Psoas muscle (tissue), 8 donors: ENCODE measurements around the gene SIL1. TPM values are rescaled to one million over a fixed set of nuclear protein-coding genes. Genes with fewer than 3 reads are reported as not detected.

Source experiments
- ATAC-seq, 4 donors: fragments of 200-7000 bp; cut with Tn5 transposase; one replicate each; pipeline ENCODE4 v1.9.1; 2020; ENCODE audit warnings: moderate library complexity in 3 of 4, mild to moderate bottlenecking in 2 of 4
- DNase-seq, 2 donors: peaks; one replicate each; pipeline ENCODE4 v3.0.0-alpha.2; 2020
- H3K27ac ChIP-seq: fragments of 200-600 bp; one replicate; pipeline ENCODE4 v1.8.0; 2022
- H3K27me3 ChIP-seq, 3 donors: fragments of 200-600 bp in 1 of 3; one replicate each; pipeline versions ENCODE4 v1.6.1 to v1.8.0; 2013 to 2022; ENCODE audit warnings: low read length in 2 of 3, mild to moderate bottlenecking in 2 of 3, moderate library complexity in 1 of 3; ENCODE audit not compliant: insufficient read depth in 3 of 3
- H3K36me3 ChIP-seq, 2 donors: fragments of 200-600 bp in 1 of 2; one replicate each; pipeline versions ENCODE4 v1.6.1 to v1.8.0; 2013 to 2022; ENCODE audit warnings: low read depth in 1 of 2, mild to moderate bottlenecking in 1 of 2, moderate library complexity in 1 of 2; ENCODE audit not compliant: insufficient read depth in 1 of 2
- H3K4me1 ChIP-seq: fragments of 200-600 bp; one replicate; pipeline ENCODE4 v1.8.0; 2022
- H3K4me3 ChIP-seq: fragments of 200-600 bp; one replicate; pipeline ENCODE4 v1.8.0; 2022; ENCODE audit warnings: mild to moderate bottlenecking
- H3K9me3 ChIP-seq: fragments of 200-600 bp; one replicate; pipeline ENCODE4 v1.8.0; 2022
- WGBS, 3 donors: extraction: QIAGEN DNeasy Blood & Tissue Kit; methylation state at CpG; one replicate each; pipeline versions ENCODE4 v1.1.6 to v1.1.7; 2013; 5-methylcytosine and 5-hydroxymethylcytosine counted together
- intact Hi-C, 2 donors: fragments of 100-400 bp; cut with DNase I; formaldehyde crosslinking; loops; one replicate each; pipeline versions ENCODE4 v1.11.0 to v1.14.2; 2022
- polyA plus RNA-seq, 3 donors: library from polyadenylated mRNA; stranded (reverse); fragments of 200-250 nt; gene quantifications; one replicate each; pipeline ENCODE4 v1.2.3, GENCODE V29; 2013
- total RNA-seq, 4 donors: library from RNA; stranded (reverse); fragmentation: NEBNext Ultra II Directional in 2 of 4; extraction: Animal tissue kit (Norgen Biotek cat#: 25700) in 2 of 4; gene quantifications; one replicate each; pipeline versions ENCODE4 v1.2.1 to v1.2.4, GENCODE V29; 2021 to 2023
- TF ChIP-seq, protein P1 (sequence below): fragments of 200-600 bp; IDR thresholded peaks from one replicate; pipeline ENCODE4 v1.8.0; 2022; ENCODE audit warnings: antibody characterized with exemption
- donor health status: healthy with polysubstance abuse.
- donor health status: DM: no; HTN: no; CAD: no; lungs with moderate emphysema.
- donor health status: Bipolar disorder and iron deficiency.
- donor health status: healthy.
- donor health status: DM: yes; HTN: yes; CAD: no.
- donor health status: DM: no; HTN: no; CAD: no.
- donor health status: DM: no; HTN: no; CAD: no.
- donor health status: DM: yes; HTN: yes; CAD: no.

SIL1 gene
- total and polyA plus RNA-seq, 7 donors, result 27.1 to 52.9 (median 41.0) TPM

DNA sequence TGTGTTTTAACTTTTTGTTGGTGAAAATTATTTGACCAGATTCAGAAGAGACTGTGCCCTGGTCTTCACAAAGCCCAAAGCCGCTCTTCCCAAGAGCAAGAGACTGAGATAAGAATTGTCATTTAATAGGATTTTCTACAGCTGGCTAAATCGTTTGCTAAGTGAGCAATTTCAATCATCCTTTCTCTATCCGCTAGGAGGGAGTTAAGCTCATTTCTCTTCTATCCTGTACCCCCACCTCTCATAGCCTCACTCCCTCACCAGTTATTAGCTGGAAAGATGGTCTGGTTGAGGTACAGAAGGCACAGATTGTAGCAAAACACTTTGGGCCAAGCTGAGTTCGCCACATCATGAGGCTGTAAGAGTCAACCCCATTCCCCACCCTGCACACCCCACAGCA lies 43.0 kb upstream of the SIL1 start:
- Histone ChIP-seq H3K4me3 (no peak overlapping the region), H3K27ac (no peak overlapping the region), H3K36me3 (no peaks in the 10 kb centered on the region), H3K9me3 (no peaks in the 10 kb centered on the region), H3K27me3 (no peaks in the 10 kb centered on the region), H3K4me1 (no peaks in the 10 kb centered on the region)
- no peak for ATAC-seq
- 82 to 86% (median 83%) methylated on average over 4 of the region's 4 CpGs for whole genome bisulfite sequencing, 3 donors
- intact Hi-C loops, result no loop called here
- TF ChIP-seq, protein P1, sequence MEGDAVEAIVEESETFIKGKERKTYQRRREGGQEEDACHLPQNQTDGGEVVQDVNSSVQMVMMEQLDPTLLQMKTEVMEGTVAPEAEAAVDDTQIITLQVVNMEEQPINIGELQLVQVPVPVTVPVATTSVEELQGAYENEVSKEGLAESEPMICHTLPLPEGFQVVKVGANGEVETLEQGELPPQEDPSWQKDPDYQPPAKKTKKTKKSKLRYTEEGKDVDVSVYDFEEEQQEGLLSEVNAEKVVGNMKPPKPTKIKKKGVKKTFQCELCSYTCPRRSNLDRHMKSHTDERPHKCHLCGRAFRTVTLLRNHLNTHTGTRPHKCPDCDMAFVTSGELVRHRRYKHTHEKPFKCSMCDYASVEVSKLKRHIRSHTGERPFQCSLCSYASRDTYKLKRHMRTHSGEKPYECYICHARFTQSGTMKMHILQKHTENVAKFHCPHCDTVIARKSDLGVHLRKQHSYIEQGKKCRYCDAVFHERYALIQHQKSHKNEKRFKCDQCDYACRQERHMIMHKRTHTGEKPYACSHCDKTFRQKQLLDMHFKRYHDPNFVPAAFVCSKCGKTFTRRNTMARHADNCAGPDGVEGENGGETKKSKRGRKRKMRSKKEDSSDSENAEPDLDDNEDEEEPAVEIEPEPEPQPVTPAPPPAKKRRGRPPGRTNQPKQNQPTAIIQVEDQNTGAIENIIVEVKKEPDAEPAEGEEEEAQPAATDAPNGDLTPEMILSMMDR, result no peak
- DNase-seq, result no peak

DNA sequence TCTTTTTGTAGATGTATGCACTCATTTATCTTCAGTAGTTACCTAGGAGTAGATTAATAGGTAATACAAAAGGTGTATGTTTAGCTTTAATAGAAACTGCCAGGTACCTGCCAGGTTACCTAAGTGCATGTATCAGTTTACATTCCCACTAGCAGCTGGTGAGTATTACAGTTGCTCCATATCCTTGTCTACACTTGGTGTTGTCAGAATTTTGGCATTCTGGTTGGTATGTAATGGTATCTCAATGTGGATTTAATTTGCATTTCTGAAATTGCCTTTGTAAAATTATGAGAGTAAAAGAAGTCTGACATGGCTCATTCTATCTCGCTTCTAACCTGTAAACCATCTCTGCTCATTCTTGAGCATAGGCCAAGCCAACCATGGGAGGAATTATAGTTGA lies 38.3 kb upstream of the SIL1 start:
- Histone ChIP-seq H3K27me3 (no peaks in the 10 kb centered on the region), H3K9me3 (no peaks in the 10 kb centered on the region), H3K27ac (no peak overlapping the region), H3K36me3 (no peaks in the 10 kb centered on the region), H3K4me1 (no peaks in the 10 kb centered on the region), H3K4me3 (no peak overlapping the region)
- TF ChIP-seq, protein P1, result no peak
- ATAC-seq, result no peak
- intact Hi-C loops, result no loop called here
- WGBS, 3 donors, result 86 to 91% (median 90%) methylated on average over 1 of the region's 1 CpG
- no peak for DNase-seq

DNA sequence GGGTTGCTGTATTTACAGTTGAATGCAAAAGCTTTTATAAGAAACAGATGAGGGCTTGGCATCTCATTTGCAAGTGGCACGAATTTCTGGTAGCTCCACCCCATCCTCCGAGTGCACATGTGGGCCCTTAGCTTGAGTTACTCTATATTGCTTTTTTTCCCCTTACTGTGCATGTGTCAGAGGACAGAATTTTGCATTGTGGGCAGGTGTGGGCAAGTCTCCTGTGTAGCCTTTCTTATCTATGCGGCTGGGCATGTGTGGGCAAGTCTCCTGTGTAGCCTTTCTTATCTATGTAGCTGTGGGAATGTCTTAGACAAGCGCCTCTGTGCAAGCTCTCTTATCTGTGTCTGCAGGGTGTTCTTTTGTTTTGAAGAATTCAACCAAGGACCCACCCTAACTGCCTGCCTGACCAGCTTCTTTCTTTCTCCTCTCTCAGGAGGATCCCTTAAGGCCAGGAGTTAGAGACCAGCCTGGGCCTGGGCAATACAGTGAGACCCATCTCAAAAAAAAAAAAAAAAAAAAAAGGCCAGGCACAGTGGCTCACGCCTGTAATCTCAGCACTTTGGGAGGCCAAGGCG lies 34.1 kb upstream of the SIL1 start:
- no peak overlapping the region for H3K27ac ChIP-seq
- H3K4me1 ChIP-seq, result no peaks in the 10 kb centered on the region
- 80 to 87% (median 86%) methylated on average over 4 to 5 of the region's 6 CpGs for WGBS, 3 donors
- intact Hi-C loops, result no loop called here
- H3K4me3 ChIP-seq, result no peak overlapping the region
- no peaks in the 10 kb centered on the region for H3K27me3 ChIP-seq
- no peaks in the 10 kb centered on the region for H3K36me3 ChIP-seq
- DNase-seq (no peak), ATAC-seq (no peak)
- H3K9me3 ChIP-seq, result no peaks in the 10 kb centered on the region
- TF ChIP-seq, protein P1, result no peak

DNA sequence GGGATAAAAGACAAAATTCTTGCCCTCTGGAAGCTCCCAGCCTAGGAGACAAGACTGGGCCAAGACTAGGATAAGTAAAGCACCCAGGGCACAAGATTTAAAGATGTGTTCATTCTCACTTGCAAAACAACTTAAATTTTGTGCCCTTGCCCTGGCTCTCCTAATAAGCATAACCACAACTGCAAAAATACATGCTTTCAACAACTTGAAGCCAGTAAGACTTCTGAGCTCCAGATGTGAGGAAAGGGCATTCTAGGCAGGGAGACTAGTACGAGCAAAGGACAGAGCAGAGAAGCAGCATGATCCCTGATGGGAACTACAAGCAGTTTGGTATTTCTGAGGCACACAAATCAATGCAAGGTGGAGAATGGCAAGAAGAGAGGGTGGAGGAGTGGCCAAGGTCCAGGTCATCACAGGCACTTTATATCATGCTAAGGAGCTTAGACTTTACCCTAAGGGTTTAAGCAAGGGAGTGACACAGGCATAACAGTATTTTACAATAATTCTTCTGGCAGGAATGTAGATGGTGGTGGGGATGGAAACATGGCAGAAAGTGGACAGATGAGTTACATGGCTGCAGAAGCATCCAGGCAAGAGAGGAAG lies 30.1 kb upstream of the SIL1 start:
- Histone ChIP-seq H3K27me3 (no peaks in the 10 kb centered on the region), H3K36me3 (no peaks in the 10 kb centered on the region), H3K27ac (no peak overlapping the region), H3K4me3 (no peak overlapping the region), H3K4me1 (no peaks in the 10 kb centered on the region), H3K9me3 (no peaks in the 10 kb centered on the region)
- intact Hi-C loops, result no loop called here
- ATAC-seq, result no peak
- TF ChIP-seq, protein P1, result no peak
- 77 to 81% (median 80%) methylated on average over 1 of the region's 1 CpG for WGBS, 3 donors
- DNase-seq, result no peak

DNA sequence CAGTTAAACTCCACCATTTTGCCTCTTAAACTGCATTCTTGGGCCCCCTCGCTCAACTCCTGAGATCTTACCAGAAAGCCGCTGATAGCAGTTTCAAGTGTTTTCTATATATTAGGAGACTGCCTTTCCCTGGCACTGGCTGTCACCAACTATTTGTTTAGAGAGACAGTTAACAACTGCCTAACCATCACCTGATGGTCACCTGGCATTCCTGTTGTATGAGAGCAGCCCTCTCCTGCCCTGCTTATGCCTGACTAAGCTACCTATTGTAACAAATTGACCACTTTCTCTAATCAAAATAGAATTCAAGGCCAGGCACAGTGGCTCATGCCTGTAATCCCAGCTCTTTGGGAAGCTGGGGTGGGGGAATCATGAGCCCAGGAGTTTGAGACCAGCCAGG lies 28.0 kb upstream of the SIL1 start:
- Histone ChIP-seq H3K4me3 (no peak overlapping the region), H3K9me3 (no peaks in the 10 kb centered on the region), H3K4me1 (no peaks in the 10 kb centered on the region), H3K27me3 (no peaks in the 10 kb centered on the region), H3K36me3 (no peaks in the 10 kb centered on the region), H3K27ac (no peak overlapping the region)
- intact Hi-C loops, result no loop called here
- no peak for ATAC-seq
- TF ChIP-seq, protein P1, result no peak
- DNase-seq, result no peak
- WGBS, 3 donors, result 95 to 98% (median 95%) methylated on average over 2 of the region's 2 CpGs
